NCI-H2196 (cell line): ENCODE data around the gene PSME3.
"Not testable (repeated sequence)": the region's sequence is repeated elsewhere in the genome, so short reads cannot be mapped to it uniquely, and the experiment has no call there.

Source experiments
- DNase-seq: peaks from one replicate; lab custom pipeline; 2025; ENCODE audit not compliant: unreplicated experiment; lab: John Stamatoyannopoulos, UW

PSME3 gene

GRCh38 chr17:42873932-42874695, 40.9 kb downstream of the PSME3 start:
- DNase-seq: not testable (repeated sequence)

- DNase-seq: no peak
Measured at GRCh38 chr17:42877037-42877436, 43.8 kb downstream of the PSME3 start.

DNA sequence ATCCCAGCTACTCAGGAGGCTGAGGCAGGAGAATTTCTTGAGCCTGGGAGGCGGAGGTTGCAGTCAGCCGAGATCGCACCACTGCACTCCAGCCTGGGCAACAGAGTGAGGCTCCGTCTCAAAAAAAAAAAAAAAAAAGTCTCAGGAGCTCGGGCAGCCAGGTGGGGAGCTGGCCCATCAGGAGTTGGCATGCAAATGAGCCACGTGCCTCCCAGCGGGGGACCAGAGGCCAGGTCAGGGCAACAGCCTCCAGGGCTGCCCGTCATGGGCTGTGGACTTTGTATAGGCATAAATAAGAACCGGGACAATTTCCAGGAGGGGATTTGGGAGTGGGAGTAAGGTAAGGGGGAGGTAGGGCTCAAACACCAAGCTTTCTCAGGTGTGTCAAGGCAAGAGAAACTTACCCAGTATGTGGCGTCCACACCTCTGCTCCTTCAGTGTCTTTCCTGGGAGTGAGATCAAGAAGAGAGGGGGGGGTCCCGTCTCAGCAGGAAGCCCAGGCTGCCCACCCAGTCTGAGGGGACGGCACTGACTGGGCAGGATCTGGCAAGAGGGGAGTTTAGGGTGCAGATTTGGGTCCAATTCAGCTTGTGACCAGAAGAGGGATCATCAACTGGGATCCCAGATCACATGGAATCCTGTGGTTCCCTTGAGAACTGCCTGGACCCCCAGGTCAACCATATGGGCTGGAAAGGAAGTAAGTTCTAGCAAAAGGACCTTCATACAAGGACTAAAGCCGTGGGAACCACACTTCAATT, 45.1 kb downstream of the PSME3 start:
- DNase-seq: no peak

- no peak for DNase-seq
Measured at GRCh38 chr17:42878924-42879595, 45.9 kb downstream of the PSME3 start.

GRCh38 chr17:42879596-42879985, 46.4 kb downstream of the PSME3 start:
- DNase-seq: no peak

DNA sequence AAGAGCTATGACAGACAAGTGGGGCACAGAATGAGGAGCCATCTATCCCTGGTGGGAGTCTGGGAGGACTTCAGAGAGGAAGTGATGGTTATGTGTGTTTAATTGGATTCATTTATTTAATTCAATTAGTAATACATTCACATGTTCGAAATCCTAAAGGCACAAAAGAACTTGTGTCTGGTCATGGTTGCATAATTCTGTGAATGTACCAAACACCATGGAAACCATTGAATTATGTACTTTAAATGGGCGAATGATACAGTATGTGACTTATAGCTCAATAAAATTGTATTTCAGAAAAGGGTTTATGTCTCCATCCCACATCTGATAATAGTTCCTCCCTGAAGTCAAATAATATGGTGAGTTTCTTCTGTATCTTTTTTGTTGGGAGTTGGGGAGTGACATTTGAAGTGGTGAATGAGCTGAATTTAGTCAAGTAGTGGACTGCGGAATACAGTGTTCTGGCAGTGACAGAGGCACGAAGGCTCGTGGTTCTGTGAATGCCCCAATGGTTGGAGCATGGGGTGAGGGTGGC, 47.6 kb downstream of the PSME3 start:
- DNase-seq: no peak

- DNase-seq: peak; percentile 5
Measured at GRCh38 chr17:42881706-42882105, 48.5 kb downstream of the PSME3 start.

DNA sequence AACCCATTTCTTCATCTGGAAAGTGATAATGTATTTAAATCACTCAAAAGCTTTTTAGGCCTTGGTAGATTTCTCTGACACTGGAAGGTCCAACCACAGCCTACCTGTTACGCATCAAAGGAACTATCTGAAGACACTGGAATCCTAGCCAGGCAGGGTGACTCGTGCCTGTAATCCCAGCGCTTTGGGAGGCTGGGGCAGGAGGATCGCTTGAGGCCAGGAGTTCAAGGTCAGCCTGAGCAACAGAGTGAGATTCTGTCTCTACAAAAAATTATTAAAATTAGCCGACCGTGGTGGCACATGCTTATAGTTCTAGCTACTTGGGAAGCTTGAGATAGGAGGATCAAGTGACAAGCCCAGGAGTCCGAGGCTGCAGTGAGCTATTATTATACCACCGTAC, 49.0 kb downstream of the PSME3 start:
- no peak for DNase-seq

GRCh38 chr17:42883802-42884558, 50.8 kb downstream of the PSME3 start:
- DNase-seq: no peak

DNA sequence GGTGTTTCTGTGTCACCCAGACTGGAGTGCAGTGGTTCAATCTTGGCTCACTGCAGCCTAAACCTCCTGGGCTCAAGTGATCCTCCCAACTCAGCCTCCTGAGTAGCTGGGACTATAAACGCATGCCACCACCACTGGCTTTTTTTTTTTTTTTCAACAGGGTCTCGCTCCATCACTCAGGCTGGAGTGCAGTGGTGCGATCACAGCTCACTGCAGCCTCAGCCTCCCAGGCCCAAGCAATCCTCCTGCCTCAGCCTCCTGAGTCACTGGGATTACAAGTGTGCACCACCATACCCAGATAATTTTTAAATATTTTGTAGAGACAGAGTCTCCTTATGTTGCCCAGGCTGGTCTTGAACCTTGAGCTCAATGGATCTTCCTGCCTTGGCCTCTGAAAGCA, 52.6 kb downstream of the PSME3 start:
- not testable (repeated sequence) for DNase-seq

GRCh38 chr17:42886283-42887176, 53.3 kb downstream of the PSME3 start:
- DNase-seq: no peak

DNA sequence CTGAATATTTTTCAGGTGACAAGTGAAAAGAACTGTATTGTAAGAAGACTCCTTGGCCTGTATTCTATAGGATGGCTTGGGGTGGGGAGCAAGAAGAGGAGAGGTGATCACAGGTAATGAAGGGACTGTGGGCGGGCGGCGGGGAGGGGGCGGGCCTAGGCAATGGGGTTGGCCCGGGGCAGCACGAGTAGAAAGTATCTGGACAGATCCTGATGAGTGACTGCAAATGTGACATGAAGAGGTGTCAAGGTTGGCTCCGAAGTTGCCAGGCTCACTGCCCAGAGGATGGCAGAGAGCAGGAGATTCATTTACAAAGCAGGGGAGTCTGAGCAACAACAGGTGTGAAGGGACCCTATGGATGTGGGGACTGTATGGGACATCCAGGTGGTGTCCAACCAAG, 56.6 kb downstream of the PSME3 start:
- DNase-seq: no peak

- DNase-seq: no peak
Measured at GRCh38 chr17:42891539-42892152, 58.4 kb downstream of the PSME3 start.

DNA sequence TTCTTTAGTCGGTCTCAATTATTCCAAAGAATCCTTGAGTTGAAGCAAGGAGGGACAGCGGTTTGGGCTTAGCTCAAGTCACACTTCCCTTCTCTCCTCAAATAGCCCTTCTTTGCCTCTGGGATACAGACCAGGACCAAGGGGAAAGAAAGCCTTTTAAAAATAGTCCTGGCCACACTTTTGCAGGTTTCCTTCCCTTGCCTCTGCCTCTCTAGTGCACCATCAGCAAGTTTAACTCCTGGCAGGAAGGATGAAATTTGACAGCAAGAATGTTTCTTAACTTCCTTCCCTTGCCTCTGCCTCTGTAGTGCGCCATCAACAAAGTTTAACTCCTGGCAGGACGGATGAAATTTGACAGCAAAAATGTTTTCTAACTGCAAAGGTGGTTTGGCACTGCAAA, 60.2 kb downstream of the PSME3 start:
- DNase-seq: no peak
